Muscle of arm (tissue), 12 donors: ENCODE results near the gene MIB2. TPM values are rescaled to one million over a fixed set of nuclear protein-coding genes. Genes with fewer than 3 reads are reported as not detected.

Experiments used
- DNase-seq: peaks from one replicate; pipeline ENCODE4 v3.0.0-alpha.2; 2013
- polyA plus RNA-seq, 12 donors: library from polyadenylated mRNA; unstranded; fragments of 120-200 nt; gene quantifications; one replicate each; pipeline ENCODE4 v1.2.1, GENCODE V29; 2013; ENCODE audit not compliant: insufficient read length in 12 of 12

The MIB2 gene
- polyA plus RNA-seq, 12 donors, result 34.1 to 109 (median 52.5) TPM; not detected in 1

DNA sequence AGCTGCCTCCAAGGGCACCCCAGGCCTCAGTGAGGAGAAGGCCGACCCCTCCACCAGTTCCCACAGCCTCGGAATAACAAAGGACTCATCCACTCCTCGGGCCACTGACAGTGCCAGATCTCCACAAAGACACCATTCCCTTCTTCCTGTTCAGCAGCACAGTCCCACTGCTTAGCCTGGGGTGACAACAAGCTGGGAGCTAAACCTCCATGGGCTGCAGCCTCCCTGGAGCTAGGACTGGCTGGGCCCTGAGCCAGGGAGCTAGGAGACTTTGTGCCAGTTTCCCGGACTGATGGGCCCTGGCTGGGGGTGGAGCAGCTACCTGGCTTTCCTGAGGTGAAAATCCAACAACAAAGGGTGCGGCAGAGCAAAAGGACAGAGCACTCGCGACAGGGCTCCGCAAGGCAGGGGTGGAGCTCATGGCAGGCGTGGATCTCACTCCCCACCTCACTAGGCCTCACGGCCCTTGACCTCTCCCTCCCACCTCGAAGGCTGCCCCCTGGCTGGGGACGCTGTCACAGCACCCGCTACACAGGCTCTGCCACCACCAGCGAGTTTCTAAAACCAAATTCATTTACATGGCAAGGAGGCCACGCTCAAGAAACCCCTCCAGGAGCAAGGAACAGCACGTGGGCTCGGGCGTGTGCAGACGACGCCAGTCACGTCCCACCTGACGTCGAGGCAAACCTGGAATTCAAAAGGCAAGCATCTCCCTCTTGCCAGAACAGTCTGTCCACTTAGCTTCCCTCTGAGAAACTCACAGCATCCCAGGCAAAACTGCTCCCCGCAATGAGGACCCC is 63.5 kb downstream of the MIB2 start:
- no peak for DNase-seq

Other genes with a start within 250 kb of the MIB2 start
- gene AURKAIP1, start 240.3 kb upstream of the MIB2 start, polyA plus RNA-seq, result 10 to 100 TPM in 11 of 12 donors, not detected in 1; 42.4 to 71.8 (median 52.7) TPM
- 100 to 1,000 TPM in 11 of 12 donors, not detected in 1; 116 to 262 (median 151) TPM for gene CCNL2, start 216.2 kb upstream of the MIB2 start, polyA plus RNA-seq
- gene MRPL20, start 208.2 kb upstream of the MIB2 start, polyA plus RNA-seq, result 100 to 1,000 TPM in 9 of 12 donors, 10 to 100 TPM in 2, not detected in 1; 96.9 to 118 (median 106) TPM
- 10 to 100 TPM in 10 of 12 donors, 1 to 10 TPM in 1, not detected in 1; 9.0 to 27.8 (median 13.8) TPM for gene ANKRD65, start 194.2 kb upstream of the MIB2 start, polyA plus RNA-seq
- 100 to 1,000 TPM in 1 of 12 donors, 10 to 100 TPM in 11; 37.0 to 205 (median 46.0) TPM for gene VWA1, start 179.8 kb upstream of the MIB2 start, polyA plus RNA-seq
- 1 to 10 TPM in 1 of 12 donors, under 1 TPM in 9, not detected in 2; 0.33 to 2.8 (median 0.64) TPM for gene ATAD3C, start 165.8 kb upstream of the MIB2 start, polyA plus RNA-seq
- 10 to 100 TPM in 7 of 12 donors, 1 to 10 TPM in 4, not detected in 1; 5.7 to 50.0 (median 10.4) TPM for gene ATAD3B, start 143.7 kb upstream of the MIB2 start, polyA plus RNA-seq
- 10 to 100 TPM in 10 of 12 donors, 1 to 10 TPM in 1, not detected in 1; 8.6 to 27.8 (median 13.4) TPM for gene ATAD3A, start 103.3 kb upstream of the MIB2 start, polyA plus RNA-seq
- gene TMEM240, start 74.9 kb upstream of the MIB2 start, polyA plus RNA-seq, result 1 to 10 TPM in 10 of 12 donors, not detected in 2; 1.9 to 6.5 (median 3.5) TPM
- gene SSU72, start 40.6 kb upstream of the MIB2 start, polyA plus RNA-seq, result 10 to 100 TPM in 11 of 12 donors, not detected in 1; 61.6 to 98.6 (median 86.4) TPM
- gene FNDC10, start 15.4 kb upstream of the MIB2 start, polyA plus RNA-seq, result 10 to 100 TPM in 1 of 12 donors, 1 to 10 TPM in 8, under 1 TPM in 2, not detected in 1; 0.88 to 10.3 (median 2.1) TPM
- 10 to 100 TPM in 11 of 12 donors, not detected in 1; 19.0 to 63.0 (median 25.5) TPM for gene MMP23B, start 16.7 kb downstream of the MIB2 start, polyA plus RNA-seq
- 10 to 100 TPM in 11 of 12 donors, not detected in 1; 28.3 to 46.3 (median 31.2) TPM for gene CDK11B, start 43.5 kb downstream of the MIB2 start, polyA plus RNA-seq
- gene SLC35E2B, start 77.3 kb downstream of the MIB2 start, polyA plus RNA-seq, result 10 to 100 TPM in 11 of 12 donors, not detected in 1; 31.9 to 69.2 (median 40.9) TPM
- 10 to 100 TPM in 11 of 12 donors, not detected in 1; 14.3 to 49.2 (median 21.1) TPM for gene CDK11A, start 108.9 kb downstream of the MIB2 start, polyA plus RNA-seq
- 10 to 100 TPM in 11 of 12 donors, not detected in 1; 22.7 to 55.6 (median 30.3) TPM for gene NADK, start 163.0 kb downstream of the MIB2 start, polyA plus RNA-seq